Stromal cell of bone marrow (primary cell): ENCODE results near the gene MEOX2.

Source experiments
- DNase-seq: peaks from one replicate; pipeline ENCODE4 v3.0.0-alpha.2; 2012; ENCODE audit warnings: low read depth

MEOX2 gene

GRCh38 chr7:15686295-15686956 lies at the start of gene MEOX2:
TSS of gene MEOX2 (minus strand) at chr7:15686683. CDS start at chr7:15686402, 281 bp downstream.
- DNase-seq, result peak; percentile 81

DNA sequence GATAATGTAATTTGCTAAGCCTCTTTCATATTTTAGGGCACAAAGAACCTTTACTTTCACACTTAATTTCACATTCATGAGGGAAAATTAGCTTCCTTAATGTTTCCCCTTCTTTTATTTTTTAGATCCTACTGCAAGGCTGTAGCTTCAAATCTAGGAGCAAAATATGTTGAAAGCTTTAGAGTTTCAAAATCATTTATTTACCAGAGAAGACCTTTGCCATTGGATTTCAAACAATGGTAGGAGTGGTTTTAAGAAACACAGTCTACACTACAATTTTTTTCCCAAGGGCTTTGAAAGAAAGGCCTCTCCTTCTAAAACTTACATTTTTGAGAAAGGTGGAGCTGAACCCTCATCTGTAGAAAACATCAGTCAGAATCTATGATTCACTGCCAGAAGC lies 43.3 kb upstream of the MEOX2 start:
- no peak for DNase-seq

DNA sequence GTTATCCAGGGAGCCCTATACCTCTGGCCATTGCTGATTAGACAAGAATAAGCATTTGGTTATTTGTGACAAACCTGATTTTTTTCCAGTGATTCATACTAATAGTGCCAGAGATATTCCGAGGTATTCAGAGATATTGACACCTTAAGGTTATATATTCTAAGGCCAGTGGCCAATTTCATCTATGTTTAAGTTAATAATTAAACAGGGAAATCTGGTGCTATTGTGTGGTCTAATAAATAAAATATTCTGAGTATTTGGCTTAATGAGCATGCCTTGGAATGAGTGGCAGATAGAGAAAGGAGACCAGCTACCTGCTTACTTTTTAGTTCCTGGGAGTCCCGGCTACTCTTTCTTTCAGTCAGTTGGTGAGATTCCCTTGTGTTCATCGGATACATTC lies 38.6 kb upstream of the MEOX2 start:
- DNase-seq, result no peak

DNA sequence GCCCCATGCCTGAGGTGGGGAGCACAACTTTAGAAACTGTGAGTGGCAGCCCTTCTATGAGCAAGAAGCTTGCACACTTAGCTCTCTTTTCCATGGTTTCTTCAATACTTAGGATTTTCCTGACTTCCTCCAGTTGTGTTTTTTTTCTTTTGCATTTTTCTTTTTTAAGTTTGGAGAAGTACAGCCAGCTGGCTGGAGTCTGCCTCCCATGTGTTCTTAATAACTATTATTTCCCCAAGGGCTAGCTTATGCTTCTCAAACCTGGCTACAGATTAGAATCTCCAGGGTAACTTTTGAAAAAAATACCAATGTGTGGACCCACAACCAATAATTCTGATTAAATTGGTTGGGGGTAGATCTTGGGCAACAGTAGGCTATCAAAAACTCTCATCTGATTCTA lies 37.4 kb upstream of the MEOX2 start:
- no peak for DNase-seq

DNA sequence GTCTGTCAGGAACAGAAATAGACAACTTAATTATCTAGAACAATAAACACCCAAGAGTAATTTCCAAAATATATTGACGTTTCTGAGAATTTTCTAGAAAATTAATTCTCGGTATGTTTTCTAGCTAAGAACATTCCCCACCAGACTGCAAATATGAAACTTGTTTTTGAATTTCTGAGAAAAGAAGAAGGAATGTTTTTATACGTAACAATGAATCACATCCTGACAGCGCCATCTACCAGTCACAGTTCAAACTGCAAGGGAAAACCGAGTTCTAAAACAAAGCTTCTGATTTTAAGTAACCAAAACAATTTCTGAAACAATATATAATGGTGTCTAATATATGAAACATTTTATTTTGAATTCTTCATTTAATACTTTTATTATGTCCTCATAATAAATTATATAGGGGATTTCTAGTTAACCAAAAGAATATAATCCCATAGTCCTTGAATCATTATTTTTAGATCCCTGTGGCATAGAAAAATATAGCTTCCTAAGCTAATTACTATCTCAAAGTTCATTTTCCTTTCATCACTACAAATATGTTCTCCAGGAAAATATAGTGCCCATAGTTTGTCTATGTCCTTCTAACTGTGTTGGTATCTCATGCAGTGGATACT lies 34.5 kb upstream of the MEOX2 start:
- DNase-seq, result peak; percentile 44

DNA sequence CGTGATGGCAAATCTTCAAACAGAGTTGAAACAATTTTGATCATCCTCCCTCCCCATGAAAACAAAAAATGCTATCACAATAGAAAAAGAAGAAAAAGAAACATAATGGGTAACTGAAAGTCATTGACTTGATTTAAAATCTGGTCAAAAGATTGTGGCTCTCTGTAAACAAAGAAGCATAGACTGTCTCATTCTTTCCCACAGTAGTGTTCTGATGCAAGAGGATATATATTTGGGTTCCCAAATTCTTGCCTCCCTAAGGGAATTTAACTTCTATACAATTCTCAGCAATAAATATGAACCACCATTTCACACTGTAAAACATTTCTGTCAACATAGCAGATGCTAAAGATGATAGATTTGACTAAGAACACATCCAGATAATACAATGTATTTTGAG lies 32.8 kb upstream of the MEOX2 start:
- DNase-seq, result no peak

- DNase-seq, result no peak
Measured at GRCh38 chr7:15715435-15715834, 29.0 kb upstream of the MEOX2 start.

- DNase-seq, result no peak
Measured at GRCh38 chr7:15709978-15710377, 23.5 kb upstream of the MEOX2 start.

DNA sequence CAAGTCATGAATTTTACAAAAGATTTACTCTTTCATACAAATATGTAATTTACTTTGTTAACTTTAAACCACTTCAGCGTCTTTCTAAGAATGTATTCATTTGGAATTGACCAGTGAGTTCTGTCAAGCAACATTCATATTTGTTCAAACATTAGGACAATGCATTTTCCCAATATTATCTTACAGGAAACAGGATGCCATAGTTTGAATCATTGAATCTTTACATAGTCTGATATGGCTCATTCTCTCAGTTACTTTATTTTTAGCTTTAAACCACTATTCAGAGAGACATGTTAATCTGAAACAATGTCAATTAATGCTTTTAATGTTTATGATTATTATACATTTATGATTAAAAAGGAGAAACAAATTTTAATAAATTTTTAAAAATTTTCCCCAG lies 21.1 kb upstream of the MEOX2 start:
- no peak for DNase-seq

DNA sequence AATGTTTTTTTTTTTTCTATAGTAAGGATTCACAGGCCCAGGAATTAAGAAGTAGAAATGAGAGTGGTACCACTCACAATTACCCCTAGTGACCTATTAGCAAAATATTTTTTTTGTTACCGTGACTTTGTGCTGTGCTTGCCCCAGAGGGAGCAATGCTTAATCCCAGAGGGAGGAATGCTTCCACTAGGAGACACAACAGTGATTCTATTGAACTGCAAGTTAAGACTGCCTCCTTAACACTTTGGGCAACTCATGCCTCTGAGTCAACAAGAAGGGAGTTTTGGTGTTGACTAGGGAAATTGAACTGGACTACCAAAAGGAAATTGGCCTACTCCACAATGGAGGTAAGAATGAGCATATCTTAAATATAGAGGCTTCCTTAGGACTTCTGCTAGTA lies 17.2 kb upstream of the MEOX2 start:
- no peak for DNase-seq

- no peak for DNase-seq
Measured at GRCh38 chr7:15692501-15693020, 6.1 kb upstream of the MEOX2 start.

GRCh38 chr7:15688911-15689310 lies 2.4 kb upstream of the MEOX2 start:
- DNase-seq, result no peak

DNA sequence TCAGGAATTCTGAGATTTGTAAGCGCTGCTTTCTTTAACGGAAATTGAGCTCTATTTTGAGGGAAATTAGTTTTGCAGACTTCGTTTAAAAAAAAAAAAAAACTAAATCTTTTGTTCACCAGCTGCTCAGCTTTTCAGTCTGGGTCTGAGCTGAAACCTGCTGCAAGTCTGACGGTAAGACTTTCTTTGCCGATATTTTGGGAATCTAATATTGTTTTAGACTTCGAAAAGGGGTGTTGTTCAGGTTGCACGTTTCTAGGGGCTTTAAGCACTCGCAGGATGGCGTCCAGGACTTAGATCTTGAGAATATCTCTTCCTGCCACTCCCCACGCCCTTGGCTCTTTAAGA lies 1.8 kb upstream of the MEOX2 start:
- DNase-seq, result no peak

DNA sequence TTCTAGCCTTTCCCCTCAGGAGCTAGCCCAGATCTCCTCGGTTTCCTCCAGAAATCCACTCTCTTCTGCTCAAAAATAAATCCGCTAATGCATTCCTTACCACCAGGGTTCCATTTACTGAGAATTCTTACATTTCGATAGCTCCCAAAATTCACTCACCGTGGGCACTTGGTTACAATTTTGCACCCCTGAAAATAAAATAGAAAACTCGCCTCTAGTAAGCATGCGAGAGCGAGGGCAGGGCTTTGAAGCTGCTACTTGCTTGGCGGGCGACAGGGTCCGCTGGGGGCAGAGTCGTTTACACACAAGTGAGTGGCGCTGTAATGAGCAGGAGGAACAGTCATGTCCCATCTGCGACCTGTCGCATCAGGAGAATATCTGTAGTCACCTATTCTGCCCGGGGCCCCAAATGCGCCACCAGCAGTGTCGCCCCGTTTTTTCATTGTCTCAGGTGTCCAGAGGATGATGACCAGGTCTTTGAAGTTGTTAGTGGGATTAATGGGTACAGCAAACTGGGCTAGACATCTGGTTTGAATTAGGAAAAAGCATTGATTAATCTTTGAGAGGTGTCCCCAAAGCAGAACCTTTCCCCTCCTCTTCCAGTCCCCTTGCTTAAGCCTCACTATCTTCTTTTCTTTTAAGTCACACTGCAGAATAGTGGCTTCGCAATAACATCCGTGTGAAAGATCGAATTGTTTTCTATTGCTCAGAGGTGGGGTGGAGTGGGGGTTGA lies 1.2 kb upstream of the MEOX2 start:
- no peak for DNase-seq

DNA sequence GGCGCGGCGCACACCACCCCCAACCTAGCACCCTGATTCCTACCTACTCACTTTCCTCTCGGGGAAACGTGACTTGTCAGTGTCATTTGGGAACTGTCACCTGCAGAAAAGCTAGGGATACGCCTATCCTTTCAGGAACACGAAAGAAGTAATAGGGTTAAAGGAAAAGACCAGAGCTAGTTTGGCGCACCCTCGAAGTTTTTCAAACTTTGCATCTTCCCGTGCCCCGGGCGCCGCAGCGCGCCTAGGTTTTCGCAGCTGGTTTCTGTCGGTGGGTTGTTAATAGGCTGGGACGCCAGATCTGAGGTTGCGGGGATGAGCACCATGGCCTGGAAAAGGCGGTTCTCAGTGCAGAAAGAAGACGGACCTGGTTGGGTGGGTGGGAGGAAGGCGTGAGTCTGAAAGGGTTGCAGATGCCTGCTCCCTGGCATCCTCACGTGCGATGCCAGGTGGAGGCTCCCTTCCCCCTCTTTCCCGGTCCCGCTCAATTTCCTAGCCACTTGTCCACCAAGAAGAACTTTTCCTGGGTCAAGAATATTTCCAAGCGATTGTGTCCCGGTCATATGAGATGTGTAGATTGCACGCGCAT lies 568 bp upstream of the MEOX2 start:
- no peak for DNase-seq

- peak; percentile 75 for DNase-seq
Measured at GRCh38 chr7:15685358-15686294, 857 bp downstream of the MEOX2 start.

GRCh38 chr7:15684871-15685270 lies 1.6 kb downstream of the MEOX2 start:
- no peak for DNase-seq

GRCh38 chr7:15684111-15684800 lies 2.2 kb downstream of the MEOX2 start:
- no peak for DNase-seq

- DNase-seq, result no peak
Measured at GRCh38 chr7:15682751-15683245, 3.7 kb downstream of the MEOX2 start.

GRCh38 chr7:15682111-15682510 lies 4.4 kb downstream of the MEOX2 start:
- DNase-seq, result no peak

GRCh38 chr7:15681631-15682030 lies 4.9 kb downstream of the MEOX2 start:
- DNase-seq, result no peak
